ENCODE measurements around the gene ACTL6B.
A peak's percentile ranks its signal among the peaks of the same experiment; 100 is the strongest.
"Not testable (repeated sequence)": the region's sequence is repeated elsewhere in the genome, so short reads cannot be mapped to it uniquely, and the experiment has no call there.

The ACTL6B gene

DNA sequence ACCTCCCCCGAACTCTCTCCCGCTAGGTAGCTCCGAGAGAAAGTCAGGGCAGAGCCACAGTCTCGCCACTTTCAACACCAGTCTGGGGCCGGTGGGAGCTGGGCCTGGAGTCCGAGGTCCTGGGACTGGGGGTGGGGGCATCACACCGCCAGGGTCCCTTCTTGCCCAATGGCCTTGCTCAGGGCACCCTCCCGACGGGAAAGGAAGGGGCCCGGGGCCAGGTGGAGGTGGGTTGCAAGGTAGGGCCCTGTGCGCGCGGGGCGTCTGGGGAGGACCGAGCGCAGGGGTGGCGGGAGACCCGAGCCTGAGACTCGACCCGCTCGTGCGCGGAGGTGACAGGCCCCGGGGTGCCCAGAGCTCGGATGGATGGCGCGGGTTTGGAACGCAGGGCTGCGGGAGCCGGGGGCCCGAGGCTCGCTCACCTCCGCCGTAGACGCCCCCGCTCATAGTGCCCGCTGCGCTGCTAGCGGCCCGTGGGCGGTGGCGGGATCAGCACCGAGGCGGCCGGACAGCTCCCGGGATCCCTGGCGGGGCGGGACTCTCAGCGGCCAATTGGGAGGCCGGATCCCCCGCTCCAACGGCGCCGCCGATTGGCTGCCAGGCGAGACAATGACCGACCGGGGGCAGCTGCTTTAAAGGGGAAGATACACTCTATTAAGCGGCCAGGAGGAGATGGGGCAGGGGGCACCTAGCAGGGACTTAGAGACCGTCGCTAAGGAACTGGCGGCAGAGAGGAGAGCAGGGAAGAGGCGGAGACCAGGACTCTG, at the start of gene ACTL6B:
ACTL6B (minus strand) TSS at position 541 of the 767 bp plus-strand sequence; CDS start at position 447, 94 bp downstream.
- DNase-seq, result peak; percentile 23

DNA sequence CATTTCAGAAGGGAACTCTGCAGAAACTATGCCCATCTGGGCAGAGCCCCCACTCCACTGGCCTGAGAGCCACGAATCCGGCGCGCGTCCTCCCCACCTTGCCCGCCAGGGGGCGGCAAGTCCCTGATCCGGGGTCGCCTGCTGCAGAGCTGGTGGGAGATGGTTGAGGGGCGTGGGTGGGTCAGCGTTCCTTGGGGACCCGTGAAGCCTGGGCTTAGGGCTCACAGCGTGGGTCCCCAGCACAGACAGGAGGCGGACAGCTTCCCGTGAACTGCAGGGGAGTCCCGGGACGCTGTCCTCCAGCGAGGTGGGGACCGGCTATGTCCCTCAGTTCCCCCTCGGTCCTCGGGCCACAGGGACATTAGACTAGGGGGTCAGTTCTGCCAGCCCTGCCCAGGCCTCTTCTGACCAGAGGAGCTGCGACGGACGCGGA, 49.1 kb upstream of the ACTL6B start:
- peak; percentile 40 for DNase-seq

DNA sequence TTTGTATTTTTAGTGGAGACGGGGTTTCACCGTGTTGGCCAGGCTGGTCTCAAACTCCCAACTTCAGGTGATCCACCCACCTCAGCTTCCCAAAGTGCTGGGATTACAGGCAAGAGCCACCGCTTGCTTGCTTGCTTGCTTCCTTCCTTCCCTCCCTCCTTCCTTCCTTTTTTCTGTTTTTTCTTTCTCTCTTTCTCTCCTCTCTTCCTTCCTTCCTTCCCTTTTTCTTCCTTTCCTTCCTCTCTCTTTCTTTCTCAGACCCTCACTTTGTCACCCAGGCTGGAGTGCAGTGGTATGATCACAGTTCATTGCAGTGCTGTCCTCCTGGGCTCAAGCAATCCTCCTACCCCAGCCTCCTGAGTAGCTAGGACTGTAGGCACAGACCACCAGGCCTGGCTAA, 44.8 kb upstream of the ACTL6B start:
- not testable (repeated sequence) for DNase-seq

DNA sequence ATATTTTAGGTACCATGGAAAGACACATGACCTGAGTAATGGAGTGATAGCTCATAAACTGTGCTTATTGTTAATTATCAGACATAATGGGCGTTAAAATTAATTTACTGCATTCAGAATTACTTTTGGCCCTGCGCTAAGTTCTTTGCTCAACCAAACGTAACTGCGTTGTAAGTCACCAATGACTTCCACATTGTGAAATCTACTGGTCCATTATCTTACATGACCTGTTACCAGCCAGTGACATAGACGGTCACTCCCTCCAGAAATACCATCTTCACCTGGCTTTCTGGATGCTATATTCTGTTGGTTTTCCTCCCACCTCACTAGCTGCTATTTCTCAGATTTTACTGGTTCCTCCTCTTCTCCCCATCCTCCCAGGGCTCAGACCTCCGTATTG, 42.8 kb upstream of the ACTL6B start:
- DNase-seq, result no peak

DNA sequence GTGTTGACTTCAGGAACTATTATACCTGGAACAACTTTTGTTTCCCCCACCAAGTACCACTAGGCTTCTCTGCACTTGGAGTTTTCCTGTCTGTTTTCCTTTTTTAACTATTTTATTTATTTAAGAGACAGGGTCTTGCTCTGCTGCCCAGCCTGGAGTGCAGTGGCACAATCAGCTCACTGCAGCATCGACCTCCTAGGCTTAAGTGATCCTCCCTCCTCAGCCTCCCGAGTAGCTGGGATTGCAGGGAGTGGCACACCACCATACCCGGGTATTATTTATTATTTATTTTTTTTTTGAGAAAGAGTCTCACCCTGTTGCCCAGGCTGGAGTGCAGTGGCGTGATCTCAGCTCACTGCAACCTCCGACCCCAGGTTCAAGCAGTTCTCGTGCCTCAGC, 39.9 kb upstream of the ACTL6B start:
- no peak for DNase-seq

DNA sequence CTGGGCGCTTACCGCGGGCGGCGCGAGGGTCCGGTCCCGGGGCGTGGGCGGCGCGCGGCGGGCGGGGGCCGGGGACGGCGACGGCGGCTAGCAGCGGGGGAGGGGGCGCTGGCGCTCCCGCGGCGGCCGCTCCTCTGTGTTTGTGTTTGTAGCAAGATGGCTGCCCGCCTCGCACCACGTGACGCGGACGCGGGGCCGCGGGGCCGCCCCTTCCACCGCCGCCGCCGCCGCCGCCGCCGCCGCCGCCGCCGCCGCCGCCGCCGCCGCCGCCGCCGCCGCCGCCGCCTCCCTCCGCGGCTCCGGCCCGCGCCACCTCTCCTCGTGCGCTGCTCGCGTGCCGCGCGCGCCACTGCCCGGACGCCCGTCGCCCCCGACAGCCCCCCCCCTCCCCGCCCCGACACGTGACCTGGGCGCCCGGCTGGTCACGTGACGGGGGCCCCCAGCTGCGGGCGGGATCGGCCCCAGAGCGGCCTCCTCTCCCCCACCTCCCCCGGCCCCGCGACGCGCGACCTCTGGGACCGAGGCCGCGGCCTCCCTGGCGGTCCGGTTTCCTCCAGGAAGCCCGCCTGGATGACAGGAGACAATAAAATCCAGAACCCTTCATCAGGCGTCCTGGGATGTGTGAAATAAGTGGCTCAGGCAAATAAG, 38.0 kb upstream of the ACTL6B start, which contains the start of gene GIGYF1:
GIGYF1 (minus strand) TSS at position 153 of the 648 bp plus-strand sequence. CDS start 6,012 bp downstream, outside the sequence.
- no peak for DNase-seq

DNA sequence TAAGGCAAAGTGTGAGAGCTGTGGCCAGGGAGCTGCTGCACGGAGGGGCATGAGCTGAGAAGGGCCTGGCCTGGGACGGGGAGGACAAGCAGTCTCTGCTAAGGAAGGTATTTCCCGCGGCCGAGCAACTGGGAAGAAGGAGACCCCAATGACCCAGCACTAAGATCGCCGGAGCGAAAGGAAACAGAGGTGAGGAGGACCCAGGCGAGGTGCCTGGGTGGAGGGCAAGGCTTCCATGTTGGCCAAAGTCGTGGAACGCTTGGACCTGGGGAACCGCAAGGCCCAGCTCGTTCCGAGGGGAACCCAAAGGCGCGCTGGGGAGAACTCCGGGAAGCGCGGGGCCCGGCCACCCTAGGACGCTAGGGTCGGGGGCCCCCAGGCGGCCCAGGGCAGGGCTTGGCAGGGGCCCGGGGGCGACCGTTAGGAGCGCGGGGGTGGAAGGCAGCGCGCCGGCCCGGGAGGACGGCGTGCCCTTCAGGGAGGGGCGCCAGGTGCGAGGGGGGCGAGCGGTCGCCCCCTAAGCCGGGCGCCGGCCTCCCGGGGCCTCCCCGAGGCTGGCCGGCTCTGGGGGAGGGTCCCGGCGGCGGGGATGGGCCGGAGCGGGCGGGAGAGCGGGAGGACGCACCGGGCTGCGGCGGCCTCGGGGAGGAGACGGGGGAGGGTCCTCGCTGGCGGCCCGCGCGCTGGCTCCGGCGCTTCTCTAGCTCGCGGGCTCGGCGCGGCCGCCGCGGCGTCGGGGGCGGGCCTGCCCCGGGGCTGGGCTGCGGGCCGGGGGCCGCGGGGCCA, 37.3 kb upstream of the ACTL6B start:
- no peak for DNase-seq

DNA sequence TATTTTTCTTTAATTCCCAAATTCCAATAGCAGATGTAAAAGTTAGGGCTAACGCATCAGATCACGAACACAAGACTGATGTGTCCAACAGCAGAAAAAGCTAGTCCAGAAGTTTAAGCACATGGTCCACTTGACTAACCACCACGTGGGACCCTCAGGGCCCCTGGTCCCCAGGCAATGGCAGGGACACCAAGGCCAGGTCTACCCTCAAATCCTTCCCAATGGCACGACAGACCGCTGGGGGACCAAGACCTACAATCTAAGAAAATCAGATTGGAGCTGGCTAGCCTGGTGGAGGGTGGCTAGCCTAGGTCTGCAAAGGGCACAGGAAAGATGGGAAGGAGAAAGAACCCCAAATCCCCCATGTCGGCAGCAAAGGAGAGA, 36.3 kb upstream of the ACTL6B start:
- DNase-seq, result no peak

DNA sequence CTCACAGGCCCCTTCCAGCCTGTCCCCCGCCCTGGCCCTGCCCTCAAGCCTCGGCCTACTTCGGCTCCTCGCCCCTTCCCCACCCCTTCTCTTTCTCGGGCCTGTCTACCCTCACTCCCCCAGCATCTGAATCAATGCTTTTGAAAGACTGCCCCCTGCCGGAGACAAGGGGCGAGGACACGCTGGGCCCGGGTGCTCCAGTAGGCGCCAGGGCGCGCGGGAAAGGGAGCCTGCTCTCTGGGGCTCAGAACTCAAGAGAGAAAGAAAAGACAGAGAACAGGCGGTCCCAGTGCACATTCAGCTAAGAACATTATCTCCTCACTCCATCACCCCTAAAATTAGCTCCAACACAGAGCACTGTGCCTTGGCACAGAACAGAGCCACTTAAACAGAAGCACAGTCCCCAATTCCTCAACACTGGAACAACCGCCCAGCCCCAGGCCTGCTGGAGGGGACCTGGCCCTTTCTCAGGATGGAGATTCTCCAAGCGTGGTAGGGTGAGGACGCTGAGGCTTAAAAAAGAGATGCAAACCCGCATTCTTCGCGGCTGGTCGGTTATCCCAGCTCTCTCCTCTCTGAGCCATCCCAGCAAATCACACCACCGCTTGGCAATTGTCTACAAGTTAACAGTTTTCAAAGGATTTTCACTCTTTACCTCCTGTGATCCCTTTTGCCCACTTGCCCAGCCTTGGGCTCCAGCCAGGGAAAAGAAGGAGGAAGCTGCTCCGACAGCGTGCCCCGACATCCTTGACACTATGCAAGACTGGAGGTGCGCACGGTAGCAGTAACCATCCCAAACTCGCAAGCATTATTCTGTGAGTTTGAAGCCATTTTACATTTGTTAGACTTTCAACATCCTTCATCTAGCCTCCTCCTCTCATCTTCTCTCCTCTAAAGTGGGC, 35.7 kb upstream of the ACTL6B start:
- no peak for DNase-seq

DNA sequence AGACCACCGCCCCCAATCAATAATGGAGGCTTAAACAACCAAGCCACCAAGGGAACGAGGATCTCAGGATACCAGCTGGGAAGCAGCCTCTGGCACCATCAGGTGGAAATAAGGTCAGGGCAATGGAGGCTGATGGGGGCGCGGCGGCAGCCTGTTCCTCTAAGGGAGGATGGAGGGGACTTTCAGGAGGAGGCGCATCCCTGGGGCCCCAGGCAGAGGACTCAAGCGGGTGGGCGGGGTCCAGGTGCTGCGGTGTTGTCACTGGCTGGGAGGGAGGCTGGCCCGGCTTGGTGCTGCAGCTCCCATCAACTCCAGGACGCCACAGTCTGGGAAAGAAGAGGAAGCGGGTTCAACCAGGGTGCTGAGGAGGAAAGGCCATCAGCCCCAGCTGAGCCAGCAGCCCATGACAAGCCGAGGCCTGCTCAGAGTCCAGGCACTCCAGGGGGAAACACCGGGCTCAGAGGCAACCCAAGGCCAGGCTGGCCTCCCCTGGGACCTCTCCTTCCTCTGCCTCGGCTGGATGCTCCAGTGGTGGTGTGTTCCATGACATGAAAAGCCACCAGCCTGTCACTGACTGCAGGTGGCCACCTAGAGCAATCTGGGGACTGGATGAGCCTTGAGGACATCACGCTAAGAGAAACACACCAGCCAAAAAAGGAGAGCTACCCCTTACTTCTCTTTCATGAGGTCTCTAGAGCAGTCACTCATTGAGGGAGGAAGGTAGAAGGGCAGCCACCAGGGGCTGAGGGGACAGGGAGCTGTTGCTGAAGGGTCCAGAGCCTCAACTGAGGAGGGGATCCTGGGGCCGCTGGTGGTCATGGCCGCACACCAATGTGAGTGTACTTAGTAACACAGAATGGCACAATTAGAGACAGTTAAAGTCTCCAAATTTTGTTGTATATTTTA, 33.2 kb upstream of the ACTL6B start:
- DNase-seq, result no peak

DNA sequence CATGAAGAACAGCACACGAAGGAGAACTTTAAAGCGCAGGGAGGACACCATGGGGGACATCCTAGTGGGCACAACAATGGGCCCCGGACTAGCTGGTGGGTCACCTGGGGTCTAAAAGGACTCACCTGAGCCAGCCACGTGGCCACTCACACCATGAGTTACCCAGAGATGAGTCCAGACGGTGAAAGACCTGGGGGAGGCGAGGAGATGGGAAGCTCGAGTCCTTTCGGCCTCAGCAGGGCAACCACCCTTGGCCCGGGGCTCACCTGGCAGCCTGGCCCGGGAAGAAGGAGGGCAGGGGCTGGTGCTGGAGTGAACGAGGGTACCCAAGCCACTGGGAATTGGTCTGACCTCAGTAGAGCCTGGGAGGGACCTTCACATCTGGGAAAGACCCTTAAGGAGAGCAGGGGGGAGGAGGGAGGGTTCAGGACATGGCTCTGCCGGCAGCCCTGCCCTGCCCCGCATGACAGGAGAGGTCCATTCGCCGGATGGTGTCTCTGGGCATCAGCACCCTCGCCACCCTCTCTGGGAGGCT, 32.1 kb upstream of the ACTL6B start:
- DNase-seq, result no peak

DNA sequence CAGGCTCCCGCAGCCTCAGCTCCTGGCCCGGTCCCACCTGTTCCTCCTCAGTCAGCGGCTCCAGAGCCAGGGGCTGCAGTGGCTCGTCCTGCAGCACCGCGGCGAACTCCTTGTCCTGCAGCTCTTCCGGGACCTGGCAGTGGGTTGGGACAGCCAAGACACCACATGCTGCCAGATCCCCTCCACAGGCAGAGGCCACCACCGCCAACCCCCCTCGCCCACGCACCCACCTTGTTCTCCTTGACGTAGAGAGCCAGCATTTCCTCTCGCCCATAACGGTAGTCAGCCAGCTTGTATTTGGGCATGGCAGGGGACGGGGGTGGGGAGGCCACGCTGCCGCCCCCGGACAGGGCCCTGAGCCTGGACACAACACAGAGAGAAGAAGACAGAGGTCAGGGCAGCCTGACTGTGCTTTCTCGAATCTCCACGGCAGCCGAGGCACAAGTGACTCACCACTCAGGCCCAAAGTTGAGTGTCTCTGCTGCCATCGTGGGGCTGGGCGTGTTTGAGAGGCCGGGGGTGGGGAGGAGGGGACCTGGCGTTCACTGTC, 31.6 kb upstream of the ACTL6B start:
- DNase-seq, result no peak

DNA sequence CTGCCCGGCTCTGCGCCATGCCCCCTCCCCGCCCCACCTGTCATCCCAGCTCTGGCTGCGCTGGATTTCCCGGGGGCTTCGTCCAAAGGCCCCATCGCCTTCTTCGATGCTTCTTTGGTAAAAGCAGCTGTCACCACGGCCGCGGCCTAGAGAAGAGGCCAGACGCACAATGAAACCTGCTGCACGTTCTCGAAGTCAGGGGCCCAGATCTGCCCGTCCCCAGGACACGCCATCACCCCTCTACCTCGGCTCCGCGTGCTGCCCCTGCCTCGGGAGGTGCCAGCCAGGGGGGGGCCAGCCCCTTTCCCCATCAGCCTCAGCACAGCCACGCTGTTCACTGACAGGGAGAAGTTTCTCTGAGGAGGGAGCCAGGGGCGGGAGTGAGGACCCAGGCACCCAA, 31.0 kb upstream of the ACTL6B start:
- DNase-seq, result no peak

DNA sequence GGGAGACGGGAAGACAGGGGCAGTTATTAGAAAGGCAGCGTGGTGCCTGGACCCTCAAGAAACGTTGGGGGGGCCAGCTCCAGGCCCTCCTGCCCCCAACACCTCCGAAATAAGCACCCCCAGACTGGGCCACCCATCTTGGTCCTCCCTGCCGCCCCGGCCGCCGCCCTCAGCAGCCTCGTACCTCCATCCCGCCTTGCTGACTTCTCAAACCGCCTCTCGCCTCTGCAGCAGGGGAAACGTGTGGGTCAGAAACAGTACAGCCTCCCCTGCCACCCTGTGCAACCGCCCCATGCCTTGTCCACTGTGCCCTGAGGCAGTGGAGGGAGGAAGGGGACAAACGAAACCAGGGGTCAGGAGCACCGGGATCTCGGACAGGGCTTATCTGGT, 30.6 kb upstream of the ACTL6B start:
- DNase-seq, result no peak

DNA sequence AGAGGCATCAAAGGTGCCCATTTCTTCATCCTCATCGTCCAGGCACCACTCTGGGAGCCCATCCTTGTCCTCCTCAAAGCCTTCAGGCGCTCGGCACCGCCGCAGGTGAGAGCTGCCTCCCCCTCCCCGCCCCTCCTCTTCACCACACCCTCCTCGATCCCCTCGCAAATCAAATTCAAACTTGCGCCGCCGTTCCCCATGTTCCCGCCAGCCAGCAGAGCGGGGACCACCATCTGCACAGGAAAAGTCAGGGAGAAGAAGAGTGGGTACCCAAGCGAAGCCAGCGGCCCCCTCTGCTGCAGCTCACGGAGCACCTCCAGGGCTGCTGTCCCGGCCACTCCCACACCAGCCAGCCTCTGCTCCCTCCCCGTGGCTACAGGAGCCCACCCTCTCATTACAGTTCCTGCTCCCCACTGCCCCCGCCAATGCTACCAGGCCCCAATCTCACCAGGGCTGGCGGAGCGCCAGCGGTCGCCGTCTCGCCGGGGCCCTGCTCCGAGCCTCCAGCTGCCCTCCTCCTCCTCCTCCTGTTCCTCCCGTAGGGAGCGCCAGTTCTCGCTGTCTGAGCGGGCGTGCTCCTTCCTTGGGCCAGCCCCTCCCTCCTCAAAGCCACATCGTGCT, 30.1 kb upstream of the ACTL6B start:
- DNase-seq, result no peak

DNA sequence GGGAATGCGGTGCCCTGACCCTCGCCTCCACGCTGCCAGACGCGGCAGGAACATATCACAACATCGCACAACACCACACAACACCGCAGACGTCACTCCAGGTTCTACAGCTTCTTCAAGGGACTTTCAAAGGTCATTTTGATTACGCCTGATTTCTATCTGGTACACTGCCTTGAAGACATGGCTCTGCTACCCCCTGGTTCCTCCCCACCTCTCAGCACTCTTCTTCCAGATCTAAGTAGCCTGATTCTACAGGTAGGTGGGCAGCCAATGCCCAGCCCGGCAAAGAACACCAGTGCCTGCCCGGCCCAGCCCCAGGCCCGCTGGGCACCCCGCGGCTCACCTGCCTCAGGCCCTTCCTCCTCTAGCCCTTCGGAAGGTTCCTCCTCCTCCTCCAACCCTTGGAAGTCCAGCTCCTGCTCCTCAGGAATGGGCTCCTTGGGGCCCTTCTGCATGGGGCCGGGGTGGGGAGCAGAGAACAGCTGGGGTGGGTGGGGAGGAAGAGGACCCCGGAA, 29.4 kb upstream of the ACTL6B start:
- DNase-seq, result no peak

DNA sequence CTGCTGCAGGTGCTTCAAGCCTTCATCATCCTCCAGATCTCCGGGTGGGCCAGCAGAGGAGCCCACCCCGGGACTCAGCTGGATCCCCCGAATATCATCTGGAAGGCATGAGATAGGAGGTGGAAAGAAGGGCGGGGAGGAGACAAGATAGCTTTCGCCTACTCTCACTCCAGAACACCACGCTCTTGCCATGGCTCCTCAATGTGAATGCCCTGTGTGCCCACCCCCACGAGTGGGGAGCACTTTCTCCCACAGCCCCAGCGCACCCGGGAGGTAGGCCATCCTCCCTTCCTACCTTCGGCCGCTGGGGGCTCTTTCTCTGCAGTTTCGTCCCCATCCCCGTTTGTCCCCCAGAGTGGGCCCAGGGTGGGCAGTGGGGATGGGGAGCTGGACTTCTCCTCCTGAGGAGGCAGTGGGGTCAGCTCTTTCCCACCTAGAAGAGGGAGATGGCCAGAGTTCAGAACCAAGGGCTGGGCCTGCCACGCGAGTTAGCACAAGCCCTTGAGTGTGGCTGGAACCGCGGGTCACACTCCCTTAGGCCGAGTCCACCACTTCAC, 28.9 kb upstream of the ACTL6B start:
- DNase-seq, result no peak

DNA sequence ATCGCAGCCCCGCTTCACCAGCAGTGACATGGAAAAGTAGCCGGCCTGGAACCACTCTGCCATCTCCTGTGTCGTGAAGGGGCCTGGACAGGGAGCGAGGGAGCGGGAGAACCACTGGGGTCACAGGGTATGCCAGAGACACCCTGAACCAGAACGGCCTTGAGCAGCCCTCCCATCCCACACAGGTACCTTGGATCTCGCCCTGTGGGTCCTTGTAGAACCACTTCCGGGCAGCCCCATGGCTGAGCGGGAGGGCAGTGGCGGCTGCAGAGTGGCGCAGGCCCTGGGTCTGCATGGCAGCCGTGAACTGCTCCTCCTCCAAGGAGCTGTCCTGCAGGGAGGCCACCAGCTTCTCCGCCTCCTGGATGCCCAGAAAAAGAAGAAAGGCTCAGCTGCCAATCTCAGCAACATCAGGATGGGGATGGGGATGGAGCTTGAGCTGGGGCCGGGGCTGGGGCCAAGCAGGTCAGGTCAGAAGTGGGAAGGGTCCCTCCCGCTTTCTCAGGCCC, 28.3 kb upstream of the ACTL6B start:
- DNase-seq, result no peak

Data from NCI-H1417 treated with DMSO at 0.1 percent for 48 hours (cell line).